Measurements from ENCODE around the gene RPL36. TPM values are rescaled to one million over a fixed set of nuclear protein-coding genes. Genes with fewer than 3 reads are reported as not detected.

The RPL36 gene
- polyA plus RNA-seq, 2 of the 4 experiments (the other 2 are of a cell fraction): 368 to 1,385 TPM

- Histone ChIP-seq H3K4me2 (peak overlapping the region; percentile 70), H3K4me1 (peaks cover under 1% of the 10 kb centered on the region; the same call in 1 of the 3 replicates), H3K9me3 (no peaks in the 10 kb centered on the region), H3K4me3 (peak overlapping the region; percentile 65), H3K27ac (peak overlapping the region; percentile 82 to 90; a peak in 4 of 6 replicates)
- ATAC-seq (no peak; a peak in 2 of 6 replicates), DNase-seq (ENCODE audit: low read depth in 1 of 2, low spot score in 1 of 2) (no peak), FAIRE-seq (no peak)
- TF ChIP-seq NFE2L2 (conservative IDR thresholded peaks at IDR 0.05; ENCODE audit: low read length) (no peak), POLR2A (IDR thresholded peaks at IDR 0.05; ENCODE audit: low read length) (no peak), SMC3 (IDR thresholded peaks at IDR 0.05) (no peak), ZNF302 (CRISPR knock-in tag; IDR thresholded peaks at IDR 0.05) (no peak), HMGXB4 (CRISPR knock-in tag; IDR thresholded peaks at IDR 0.05; ENCODE audit: borderline replicate concordance) (no peak), SREBF2 (IDR thresholded peaks at IDR 0.05) (no peak), CHD2 (IDR thresholded peaks at IDR 0.05; ENCODE audit: low read length, partially characterized antibody) (no peak), NR3C1 (IDR thresholded peaks at IDR 0.05) (no peak), POLR2AphosphoS2 (conservative IDR thresholded peaks at IDR 0.05; ENCODE audit: low read length) (no peak), JUNB (IDR thresholded peaks at IDR 0.05) (no peak), HEYL (CRISPR knock-in tag; IDR thresholded peaks at IDR 0.05) (no peak), HOXB5 (CRISPR knock-in tag; IDR thresholded peaks at IDR 0.05) (no peak), EP300 (IDR thresholded peaks at IDR 0.05) (no peak), RAD21 (conservative IDR thresholded peaks at IDR 0.05 in 1 of 2, IDR thresholded peaks at IDR 0.05 in 1 of 2) (no peak), EHF (CRISPR knock-in tag; IDR thresholded peaks at IDR 0.05) (no peak), RARB (CRISPR knock-in tag; IDR thresholded peaks at IDR 0.05) (no peak)
- TF ChIP-seq, protein P1, sequence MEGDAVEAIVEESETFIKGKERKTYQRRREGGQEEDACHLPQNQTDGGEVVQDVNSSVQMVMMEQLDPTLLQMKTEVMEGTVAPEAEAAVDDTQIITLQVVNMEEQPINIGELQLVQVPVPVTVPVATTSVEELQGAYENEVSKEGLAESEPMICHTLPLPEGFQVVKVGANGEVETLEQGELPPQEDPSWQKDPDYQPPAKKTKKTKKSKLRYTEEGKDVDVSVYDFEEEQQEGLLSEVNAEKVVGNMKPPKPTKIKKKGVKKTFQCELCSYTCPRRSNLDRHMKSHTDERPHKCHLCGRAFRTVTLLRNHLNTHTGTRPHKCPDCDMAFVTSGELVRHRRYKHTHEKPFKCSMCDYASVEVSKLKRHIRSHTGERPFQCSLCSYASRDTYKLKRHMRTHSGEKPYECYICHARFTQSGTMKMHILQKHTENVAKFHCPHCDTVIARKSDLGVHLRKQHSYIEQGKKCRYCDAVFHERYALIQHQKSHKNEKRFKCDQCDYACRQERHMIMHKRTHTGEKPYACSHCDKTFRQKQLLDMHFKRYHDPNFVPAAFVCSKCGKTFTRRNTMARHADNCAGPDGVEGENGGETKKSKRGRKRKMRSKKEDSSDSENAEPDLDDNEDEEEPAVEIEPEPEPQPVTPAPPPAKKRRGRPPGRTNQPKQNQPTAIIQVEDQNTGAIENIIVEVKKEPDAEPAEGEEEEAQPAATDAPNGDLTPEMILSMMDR (IDR thresholded peaks at IDR 0.05): no peak
- TF ChIP-seq, protein P2, sequence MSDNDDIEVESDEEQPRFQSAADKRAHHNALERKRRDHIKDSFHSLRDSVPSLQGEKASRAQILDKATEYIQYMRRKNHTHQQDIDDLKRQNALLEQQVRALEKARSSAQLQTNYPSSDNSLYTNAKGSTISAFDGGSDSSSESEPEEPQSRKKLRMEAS (IDR thresholded peaks at IDR 0.05): no peak
- 92% methylated on average over 4 of the region's 16 CpGs for WGBS (ENCODE audit: missing lambda C conversion rate)
- POLR2A ChIA-PET: interaction anchor here (1.0 to 1.5 kb wide), 4 partner anchors 11 to 64 kb away, joined by 3 to 5 read pairs (median 4); partner anchors contain the start of genes CATSPERD, LONP1, SAFB and SAFB2
- CTCF ChIA-PET: interaction anchor here (0.9 to 1.9 kb wide), 5 partner anchors 10 to 638 kb away, joined by 3 to 9 read pairs (median 4); no protein-coding TSS in a partner anchor
These were observed 3.8 kb upstream of the RPL36 start for GRCh38 chr19:5686326-5686646.

DNA sequence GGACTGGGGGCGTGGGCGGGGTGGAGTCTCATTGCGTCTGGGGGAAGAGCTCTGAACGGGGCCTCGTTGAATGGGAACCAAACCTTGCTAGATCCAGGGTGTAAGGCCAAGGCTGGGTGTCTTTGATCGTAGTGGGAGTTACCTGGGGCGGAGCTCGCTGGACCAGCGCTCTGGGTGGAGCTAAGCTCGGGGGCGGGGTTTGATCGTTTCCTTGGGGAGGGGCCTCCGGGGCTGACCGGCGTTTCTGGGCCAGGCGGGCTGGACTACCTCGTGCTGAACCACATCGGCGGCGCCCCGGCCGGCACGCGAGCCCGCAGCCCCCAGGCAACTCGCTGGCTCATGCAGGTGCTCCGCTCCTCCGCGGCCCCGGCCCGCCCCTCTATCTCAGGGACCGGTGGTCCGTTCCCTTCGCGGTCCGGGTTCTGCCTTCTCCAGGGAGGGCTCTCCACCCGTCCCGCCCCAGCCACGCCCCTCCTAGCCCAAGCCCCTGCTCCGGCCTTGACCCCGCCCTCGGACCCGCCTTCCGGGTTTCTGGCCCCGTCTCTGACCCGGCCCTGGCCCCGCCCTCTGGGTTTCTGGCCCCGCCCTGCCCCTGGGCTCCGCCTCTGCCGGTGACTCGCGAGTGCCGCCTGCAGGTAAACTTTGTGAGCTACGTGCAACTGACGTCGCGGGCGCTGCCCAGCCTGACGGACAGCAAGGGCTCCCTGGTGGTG, 3.3 kb upstream of the RPL36 start:
- ChIA-PET CTCF (interaction anchor here (1.0 to 1.9 kb wide), 7 partner anchors 10 to 638 kb away, joined by 3 to 9 read pairs (median 5); no protein-coding TSS in a partner anchor), POLR2A (interaction anchor here (0.7 to 1.5 kb wide), 5 partner anchors 11 to 217 kb away, joined by 3 to 8 read pairs (median 5); partner anchors contain the start of genes CATSPERD, LONP1, SAFB and SAFB2)
- H3K4me2 ChIP-seq: peak overlapping the region; percentile 70
- ATAC-seq (peak; percentile 57 to 77), DNase-seq (ENCODE audit: low read depth in 1 of 2, low spot score in 1 of 2) (peak; percentile 74 to 93), FAIRE-seq (no peak)
- H3K4me1 ChIP-seq: peaks cover 2% of the 10 kb centered on the region; the same call in 2 of the 3 replicates
- H3K9me3 ChIP-seq: no peaks in the 10 kb centered on the region
- peak overlapping the region; percentile 82 to 90 for H3K27ac ChIP-seq
- peak overlapping the region; percentile 65 for H3K4me3 ChIP-seq
- WGBS (ENCODE audit: missing lambda C conversion rate): 0% methylated on average over 6 of the region's 59 CpGs
- TF ChIP-seq RAD21 (conservative IDR thresholded peaks at IDR 0.05 in 1 of 2, IDR thresholded peaks at IDR 0.05 in 1 of 2) (peak; percentile 33 to 34; a peak in 2 of 5 replicates), HOXA7 (CRISPR knock-in tag; IDR thresholded peaks at IDR 0.05) (no peak), NFE2L2 (conservative IDR thresholded peaks at IDR 0.05; ENCODE audit: low read length) (no peak), NPAS2 (CRISPR knock-in tag; IDR thresholded peaks at IDR 0.05; ENCODE audit: borderline replicate concordance) (no peak), CHD2 (IDR thresholded peaks at IDR 0.05; ENCODE audit: low read length, partially characterized antibody) (no peak), CBX8 (IDR thresholded peaks at IDR 0.05) (no peak), PHF8 (IDR thresholded peaks at IDR 0.05; ENCODE audit: borderline replicate concordance, low read depth) (0 out of 2 replicates have a peak, but pooled peaks have one; percentile 21), FOSB (CRISPR knock-in tag; IDR thresholded peaks at IDR 0.05) (no peak), EP300 (IDR thresholded peaks at IDR 0.05) (no peak), MAFK (IDR thresholded peaks at IDR 0.05; ENCODE audit: partially characterized antibody) (no peak), MAZ (IDR thresholded peaks at IDR 0.05; ENCODE audit: borderline replicate concordance, low read depth, low read length) (no peak), PBX3 (IDR thresholded peaks at IDR 0.05) (no peak), RFX5 (IDR thresholded peaks at IDR 0.05) (no peak), E2F6 (IDR thresholded peaks at IDR 0.05; ENCODE audit: borderline replicate concordance, low read depth) (no peak), MYC (IDR thresholded peaks at IDR 0.05; ENCODE audit: borderline replicate concordance, low read length) (0 out of 2 replicates have a peak, but pooled peaks have one; percentile 58), HES2 (IDR thresholded peaks at IDR 0.05) (no peak), NR3C1 (IDR thresholded peaks at IDR 0.05) (no peak), SMC3 (IDR thresholded peaks at IDR 0.05) (0 out of 3 replicates have a peak, but pooled peaks have one; percentile 27), JUN (IDR thresholded peaks at IDR 0.05) (no peak)
- TF ChIP-seq, protein P2 (IDR thresholded peaks at IDR 0.05): peak; percentile 28
